HG03469 (cell line): Measurements from ENCODE around the gene RALB.
A peak's percentile ranks its signal among the peaks of the same experiment; 100 is the strongest.
"Not testable (repeated sequence)": the region's sequence is repeated elsewhere in the genome, so short reads cannot be mapped to it uniquely, and the experiment has no call there.

Experiments used
- ATAC-seq: cut with Tn5 transposase; IDR thresholded peaks from one replicate; pipeline ENCODE4 v1.9.1; 2021; ENCODE audit warnings: mild to moderate bottlenecking, moderate library complexity, moderate number of reproducible peaks; ENCODE audit not compliant: unreplicated experiment

RALB gene

DNA sequence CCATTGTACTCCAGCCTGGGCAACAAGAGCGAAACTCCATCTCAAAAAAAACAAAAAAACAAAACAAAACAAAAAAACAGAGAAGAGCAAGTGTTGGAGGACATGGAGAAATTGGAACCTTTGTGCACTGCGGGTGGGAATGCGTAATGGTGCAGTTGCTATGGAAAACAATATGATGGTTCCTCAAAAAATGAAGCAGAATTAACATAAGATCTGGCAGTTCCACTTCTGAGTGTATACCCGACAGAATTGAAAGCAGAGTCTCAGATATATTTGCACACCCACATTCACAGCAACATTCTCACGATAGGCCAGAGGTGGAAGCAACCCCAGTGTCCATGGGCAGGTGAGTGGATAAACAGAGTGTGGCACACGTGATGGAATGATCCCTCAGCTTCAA lies 11.0 kb upstream of the RALB start:
- ATAC-seq, result no peak

- ATAC-seq, result no peak
These were observed 9.4 kb upstream of the RALB start for GRCh38 chr2:120243211-120243610.

DNA sequence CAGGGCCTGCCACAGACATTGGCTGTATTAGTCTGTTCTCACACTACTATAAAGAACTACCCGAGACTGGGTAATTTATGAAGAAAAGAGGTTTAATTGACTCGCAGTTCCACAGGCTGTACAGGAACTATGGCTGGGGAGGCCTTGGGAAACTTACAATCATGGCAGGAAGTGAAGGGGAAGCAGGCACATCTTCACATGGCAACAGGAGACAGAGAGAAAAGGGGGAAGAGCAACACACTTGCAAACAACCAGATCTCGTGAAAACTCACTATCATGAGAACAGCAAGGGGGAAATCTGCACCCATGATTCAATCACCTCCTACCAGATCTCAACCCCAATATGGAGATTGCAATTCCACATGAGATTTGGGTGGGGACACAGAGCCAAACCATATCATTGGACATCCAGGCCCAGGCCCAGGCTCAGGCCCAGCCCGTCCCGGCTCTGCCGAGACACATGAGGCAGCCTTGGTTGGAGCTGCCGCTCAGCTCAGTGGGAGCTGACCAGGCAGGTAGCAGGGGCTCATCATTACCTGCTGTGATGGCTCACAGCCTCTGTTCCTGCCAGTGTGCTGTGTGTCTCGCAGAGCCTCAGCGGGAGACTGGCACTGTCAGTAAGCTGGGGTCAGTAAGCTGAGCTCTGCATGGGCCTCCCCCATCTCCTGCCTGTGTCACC lies 8.6 kb upstream of the RALB start:
- no peak for ATAC-seq

GRCh38 chr2:120244656-120245519 lies 7.8 kb upstream of the RALB start:
- no peak for ATAC-seq

DNA sequence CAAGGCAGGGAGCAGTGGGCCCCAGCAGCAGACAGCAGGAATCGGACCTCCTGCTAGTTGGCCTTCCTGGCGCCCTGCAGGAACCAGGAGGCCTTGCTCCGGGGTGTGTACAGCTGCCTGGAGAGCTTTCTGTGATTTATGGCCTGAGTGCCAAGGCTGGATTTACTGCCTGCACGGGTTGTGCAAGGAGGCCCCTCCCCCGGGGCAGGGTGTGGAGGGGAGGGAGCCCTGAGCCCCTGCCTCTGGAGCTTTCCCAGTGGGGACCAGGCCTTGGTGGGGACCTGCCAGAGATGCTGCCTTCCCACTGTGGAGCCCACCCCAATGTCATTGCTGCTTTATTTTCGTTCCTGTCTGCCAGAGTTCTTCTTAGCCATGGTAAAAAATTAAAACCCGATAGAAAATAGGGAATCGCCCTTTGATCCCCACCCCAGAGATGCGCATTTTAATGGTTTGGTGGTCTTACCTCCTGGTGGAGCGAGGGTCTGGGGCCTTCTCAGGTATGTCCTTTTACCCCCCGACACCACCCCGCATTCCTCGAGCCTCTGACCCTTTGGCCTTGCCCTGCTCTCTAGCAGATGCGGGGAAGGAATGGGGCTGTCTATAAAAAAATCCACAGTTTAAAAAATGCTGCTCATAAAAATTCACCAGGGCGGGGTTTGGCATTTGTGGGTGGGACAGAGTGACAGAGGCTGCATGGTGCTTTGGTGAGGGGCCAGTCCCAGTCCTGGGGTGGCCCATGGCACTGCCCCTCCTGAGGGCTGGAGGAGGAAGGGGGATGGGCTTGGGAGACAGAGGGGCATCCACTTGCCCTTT lies 6.9 kb upstream of the RALB start:
- no peak for ATAC-seq

DNA sequence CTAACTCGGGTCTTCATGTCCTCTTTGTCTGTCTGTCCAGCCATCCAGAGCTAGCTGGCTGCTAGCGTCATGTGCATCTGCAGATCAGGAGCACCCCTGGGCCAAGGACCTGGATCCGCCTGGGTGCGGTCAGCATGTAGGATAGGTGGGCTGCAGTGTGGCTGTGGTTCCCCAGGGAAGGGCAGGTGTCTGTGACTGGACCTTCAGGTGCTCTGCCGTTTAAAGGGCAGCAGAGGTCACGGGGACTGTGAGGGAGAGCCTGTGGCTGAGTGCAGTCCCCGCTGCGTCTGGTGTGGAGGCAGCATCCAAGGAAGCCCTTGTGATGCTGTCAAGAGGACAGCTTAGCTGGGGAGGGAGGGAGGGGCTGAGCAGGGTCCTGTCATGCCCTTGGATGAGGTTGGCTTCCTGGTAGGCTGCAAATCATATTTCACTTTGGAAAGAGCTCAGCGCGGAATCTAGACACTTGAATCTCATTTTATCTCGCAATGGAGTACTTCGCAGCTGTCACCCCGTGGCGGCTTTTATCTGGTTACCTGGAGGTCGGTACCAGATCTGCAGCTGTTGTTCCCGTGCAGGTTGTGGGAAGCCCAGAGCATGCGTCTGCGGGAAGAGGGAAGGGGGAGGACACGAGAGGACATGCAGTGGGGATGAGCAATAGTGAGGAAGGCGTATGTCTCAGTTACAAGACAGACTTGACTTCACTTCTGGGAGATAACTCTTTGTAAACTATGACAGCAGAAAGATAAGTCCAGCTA lies 5.9 kb upstream of the RALB start:
- ATAC-seq, result no peak

GRCh38 chr2:120247851-120248250 lies 4.8 kb upstream of the RALB start:
- no peak for ATAC-seq

DNA sequence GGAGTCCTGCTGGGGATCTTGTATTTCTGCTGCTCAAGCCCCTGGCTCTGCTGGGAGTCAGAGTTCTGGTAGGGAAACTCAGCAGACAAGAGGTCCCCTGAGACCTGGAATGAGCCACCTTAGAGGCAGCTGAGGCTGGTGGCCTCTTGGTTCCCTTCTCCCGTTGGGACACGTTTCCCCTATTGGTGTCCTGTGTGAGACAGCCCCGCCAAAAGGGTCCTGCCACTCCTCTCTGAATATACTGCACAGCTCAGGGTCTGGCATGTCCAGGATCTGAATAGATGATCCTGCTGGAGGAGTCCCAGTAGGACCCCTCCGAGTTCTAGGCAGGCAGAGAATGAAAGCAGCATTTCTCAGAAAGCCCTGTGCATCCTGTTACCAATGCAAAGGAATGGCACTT lies 2.0 kb upstream of the RALB start:
- ATAC-seq, result no peak

- no peak for ATAC-seq
These were observed 1.6 kb upstream of the RALB start for GRCh38 chr2:120251078-120251477.

DNA sequence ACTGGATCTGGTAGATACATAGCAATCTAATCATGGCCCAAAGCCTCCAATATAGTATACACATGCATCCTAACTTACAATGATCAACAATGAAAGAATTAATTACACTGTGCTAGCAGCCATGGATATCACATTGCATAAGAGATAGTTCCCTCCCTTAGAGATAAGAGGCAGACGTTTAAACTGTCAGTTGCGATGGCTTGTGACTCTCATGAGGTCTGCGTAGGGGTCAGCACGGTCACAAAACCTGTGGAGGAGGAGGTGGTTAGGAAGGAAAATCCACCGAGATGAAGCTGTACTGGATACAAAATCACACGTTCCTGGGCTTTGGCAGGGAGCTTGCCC lies 800 bp upstream of the RALB start:
- no peak for ATAC-seq

GRCh38 chr2:120253021-120253882 lies 600 bp downstream of the RALB start:
- ATAC-seq, result peak; percentile 23

DNA sequence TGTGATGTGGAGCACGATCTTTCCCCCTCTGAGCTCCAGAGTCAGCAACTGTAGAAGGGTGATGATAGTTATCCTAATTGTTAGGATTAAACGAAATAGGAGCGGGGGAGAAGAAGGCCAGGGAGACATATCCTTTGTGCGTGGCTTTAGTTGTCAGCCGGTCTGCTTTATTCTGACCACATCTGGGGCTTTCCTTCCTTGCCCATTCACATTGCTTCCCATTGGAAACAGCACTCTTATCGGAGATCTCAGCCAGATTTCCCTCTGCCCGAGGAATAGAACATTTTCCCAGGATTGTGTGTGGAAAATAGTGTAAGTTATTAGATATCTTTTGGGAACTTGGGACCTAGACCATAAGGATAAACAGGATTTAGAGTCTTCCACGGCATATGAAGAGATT lies 1.5 kb downstream of the RALB start:
- no peak for ATAC-seq

DNA sequence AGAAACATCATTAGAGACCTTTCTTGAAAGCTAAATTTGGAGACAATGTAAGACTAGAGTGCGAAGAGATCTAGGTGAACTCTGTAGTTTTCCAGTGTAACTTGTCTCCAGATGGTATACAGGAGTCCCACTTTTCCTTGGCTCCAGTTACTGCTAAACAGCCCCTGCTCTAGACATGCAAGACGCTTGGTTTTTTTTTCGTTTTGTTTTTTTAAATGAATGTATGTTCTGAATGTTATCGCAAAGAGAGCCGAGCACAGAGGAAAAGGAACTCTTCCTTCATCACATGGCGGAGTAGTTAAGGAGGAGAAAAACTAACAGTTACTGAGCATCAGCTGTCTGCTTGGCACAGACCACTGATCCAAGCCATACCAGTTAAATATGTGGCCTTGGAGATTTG lies 2.4 kb downstream of the RALB start:
- ATAC-seq, result no peak

- no peak for ATAC-seq
These were observed 3.5 kb downstream of the RALB start for GRCh38 chr2:120255986-120256650.

- no peak for ATAC-seq
These were observed 4.0 kb downstream of the RALB start for GRCh38 chr2:120256651-120257000.

DNA sequence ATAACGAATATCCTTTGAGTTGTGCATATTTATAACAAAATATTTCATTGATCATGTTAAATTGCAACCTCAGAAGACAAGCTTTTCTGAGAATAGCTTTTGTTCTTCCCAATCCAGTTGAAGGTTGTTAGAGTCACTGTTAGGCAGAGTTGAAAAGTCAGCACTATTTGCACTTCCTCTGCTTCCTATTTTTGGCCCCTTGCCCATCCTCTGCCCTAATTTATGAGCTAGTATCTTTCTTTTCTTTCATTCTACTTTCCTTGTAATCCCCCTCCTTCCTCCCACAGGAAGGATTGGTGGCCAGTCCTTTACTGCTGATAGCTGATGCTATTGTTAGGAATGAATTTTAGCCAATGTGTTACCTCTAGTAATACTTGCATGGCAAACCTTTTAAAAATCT lies 4.9 kb downstream of the RALB start:
- no peak for ATAC-seq

DNA sequence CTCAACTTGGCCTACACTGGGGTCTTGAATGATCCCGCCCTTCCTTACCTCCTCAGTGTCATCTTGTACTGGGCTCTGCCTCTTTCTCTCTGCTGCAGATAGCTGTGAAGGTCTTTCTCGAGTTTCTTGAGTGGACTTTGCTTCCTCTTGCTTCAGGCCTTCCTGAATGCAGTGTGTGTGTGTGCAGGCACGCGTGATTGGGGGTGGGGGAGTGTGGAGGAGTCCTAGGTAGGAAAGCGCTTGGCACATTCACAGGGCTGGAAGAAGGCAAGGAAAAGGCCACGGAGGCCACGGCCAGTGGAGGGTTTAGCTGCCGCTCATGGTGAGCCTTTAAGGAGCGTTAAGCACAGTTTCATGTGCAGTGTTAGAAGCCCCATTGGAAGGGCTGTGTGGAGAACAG lies 5.5 kb downstream of the RALB start:
- no peak for ATAC-seq

DNA sequence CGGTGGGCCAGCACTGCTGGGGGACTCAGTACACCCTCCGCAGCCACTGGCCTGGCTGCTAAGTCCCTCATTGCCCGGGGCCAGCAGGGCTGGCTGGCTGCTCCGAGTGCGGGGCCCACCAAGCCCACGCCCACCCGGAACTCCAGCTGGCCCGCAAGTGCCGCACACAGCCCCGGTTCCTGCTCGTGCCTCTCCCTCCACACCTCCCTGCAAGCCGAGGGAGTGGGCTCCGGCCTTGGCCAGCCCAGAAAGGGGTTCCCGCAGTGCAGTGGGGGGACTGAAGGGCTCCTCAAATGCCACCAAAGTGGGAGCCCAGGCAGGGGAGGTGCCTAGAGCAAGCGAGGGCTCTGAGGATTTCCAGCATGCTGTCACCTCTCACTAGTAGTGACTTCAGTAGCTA lies 7.3 kb downstream of the RALB start:
- ATAC-seq, result not testable (repeated sequence)

DNA sequence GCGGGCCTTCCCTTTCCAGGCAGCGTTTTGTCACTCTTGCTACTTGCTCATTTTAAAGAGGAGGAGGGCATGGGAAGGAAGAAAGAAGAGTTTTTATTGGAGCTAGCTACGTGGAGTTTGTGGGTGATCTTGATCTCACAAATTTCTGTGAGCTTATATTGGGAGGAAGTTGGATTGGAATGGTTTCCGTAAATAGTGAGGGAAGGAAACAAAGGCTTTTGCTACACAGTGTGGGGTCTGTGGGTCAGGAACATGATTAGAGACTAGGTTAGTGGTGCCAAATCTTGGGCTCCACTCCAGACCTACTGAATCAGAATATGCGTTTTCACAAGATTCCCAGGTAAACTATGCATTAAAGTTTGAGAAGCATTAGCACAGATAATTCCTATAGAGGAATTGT lies 8.1 kb downstream of the RALB start:
- no peak for ATAC-seq
